Dedifferentiated amniotic fluid mesenchymal stem cell (primary cell): ENCODE results near the gene WNK4.

ENCODE experiments used
- DNase-seq: peaks from one replicate; pipeline ENCODE4 v3.0.0-alpha.2; 2016; ENCODE audit errors: extremely low spot score

WNK4 gene

DNA sequence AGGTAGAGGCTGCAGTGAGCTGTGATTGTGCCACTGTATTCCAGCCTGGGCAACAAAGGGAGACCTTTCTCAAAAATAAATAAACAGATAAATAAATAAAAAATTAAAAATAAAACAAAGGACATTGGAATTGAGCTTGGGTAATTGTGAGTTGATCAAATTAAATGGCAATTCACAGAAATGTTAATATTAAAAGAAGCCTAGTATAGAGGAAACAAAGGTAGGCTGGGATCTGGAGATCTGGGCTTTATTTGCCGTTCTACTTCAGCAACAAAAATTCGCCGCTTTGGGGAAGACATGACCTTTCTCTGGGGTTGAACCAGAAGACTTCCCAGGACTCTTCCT is 7.5 kb upstream of the WNK4 start:
- no peak for DNase-seq

DNA sequence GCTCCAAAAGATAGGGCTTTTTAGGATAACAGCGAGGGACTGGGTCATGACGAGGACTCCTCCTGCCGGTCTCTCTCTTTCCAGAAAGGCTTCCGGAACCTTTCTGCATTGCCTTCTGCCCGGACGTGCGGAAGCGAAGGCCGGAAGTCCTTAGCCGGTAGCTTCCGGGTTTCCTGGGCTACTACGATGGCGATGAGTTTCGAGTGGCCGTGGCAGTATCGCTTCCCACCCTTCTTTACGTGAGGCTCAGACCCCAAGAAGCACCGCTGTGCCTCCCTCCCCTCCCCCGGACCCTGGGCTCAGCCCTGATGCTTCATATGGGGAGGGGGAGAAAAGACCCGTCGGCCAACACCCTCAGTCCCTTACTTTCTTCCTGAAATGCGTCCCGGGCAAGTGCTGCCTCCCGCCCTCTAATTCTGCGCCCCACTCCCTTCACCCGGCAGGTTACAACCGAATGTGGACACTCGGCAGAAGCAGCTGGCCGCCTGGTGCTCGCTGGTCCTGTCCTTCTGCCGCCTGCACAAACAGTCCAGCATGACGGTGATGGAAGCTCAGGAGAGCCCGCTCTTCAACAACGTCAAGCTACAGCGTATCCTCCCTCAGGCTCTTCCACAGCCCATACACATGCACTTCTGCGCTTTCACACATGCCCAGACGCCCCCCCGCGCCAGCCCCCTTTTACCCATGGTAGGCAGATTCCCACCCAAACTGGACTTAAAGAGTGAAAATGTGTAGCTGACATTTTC is 6.9 kb upstream of the WNK4 start, which contains the start of gene VPS25:
Gene VPS25 (plus strand): TSS at position 160 of the 746 bp plus-strand sequence. CDS start 27 bp downstream, at position 187.
- peak; percentile 73 for DNase-seq

DNA sequence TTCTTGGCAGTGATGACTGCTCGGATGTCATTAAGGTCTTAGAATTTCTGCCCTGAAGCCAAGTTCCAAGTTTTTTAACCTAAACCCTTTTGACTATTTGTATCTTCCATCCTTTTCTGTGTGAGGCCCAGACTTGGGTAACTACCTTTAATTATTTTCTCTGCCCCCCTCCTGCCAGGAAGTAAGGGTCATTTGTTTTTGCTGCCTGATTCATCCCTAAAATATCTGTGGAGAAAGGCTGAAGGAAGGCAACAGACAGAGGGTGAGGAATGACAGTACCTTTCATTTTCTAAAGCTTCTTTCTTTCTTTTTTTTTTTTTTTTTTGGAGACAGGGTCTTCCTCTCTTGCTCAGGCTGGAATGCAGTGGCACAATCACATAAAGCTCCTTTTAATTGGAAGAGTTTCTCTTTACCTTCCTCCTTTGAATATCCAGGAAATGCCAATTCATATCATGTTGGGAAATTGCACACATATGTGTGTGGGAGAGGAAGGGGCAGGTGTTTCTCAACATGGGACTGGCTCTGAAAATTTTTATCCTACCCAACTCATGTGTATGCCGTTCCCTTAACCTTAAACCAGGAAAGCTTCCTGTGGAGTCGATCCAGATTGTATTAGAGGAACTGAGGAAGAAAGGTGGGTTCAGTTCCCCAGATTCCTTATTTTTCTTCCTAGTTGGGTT is 6.2 kb upstream of the WNK4 start:
- DNase-seq: no peak

DNA sequence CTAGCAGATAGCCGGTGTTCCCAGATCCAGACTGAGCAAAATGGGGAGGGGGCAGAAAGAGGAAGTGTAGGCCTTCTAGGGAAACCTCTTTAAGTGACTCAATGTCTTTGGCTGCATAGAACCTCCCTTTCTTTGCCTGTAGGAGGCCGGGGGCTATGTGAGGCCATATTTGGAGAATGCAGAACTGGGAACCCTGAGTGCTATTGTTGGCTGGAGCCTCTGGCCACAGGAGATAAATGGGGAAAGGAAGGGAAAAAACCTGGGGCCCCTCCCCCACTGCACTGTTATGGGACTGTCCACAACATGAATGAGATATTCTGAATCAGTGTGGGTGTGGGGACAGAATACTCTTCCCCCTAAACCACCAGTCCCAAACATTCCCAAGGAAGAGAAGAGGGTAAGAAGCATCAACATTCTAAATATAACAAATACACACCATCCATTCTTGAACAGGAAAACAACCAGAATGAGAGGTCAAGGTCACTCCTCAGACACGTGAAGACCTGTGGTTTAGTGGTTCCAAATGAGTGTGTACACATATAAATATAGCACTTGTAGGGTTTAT is 4.8 kb upstream of the WNK4 start:
- DNase-seq: no peak

DNA sequence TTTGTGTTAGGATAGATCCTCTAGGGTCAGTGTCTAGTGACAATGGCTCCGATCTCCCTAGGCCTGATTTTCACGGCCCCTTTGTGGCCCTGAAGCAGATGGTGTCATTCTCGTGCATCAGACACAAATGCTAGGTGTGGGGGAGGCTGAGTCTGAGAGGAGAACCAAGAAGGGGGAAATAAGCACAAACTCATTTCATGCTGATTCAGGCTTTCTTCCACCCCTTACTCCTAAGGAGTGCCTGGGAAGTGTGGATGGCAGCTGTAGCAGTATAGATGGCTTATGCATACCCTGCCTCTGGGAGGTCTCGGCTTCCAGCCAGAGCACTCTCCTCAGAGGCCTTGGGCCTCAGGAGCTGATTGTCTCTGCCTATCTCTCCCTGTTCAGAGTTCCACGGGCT is 1.8 kb upstream of the WNK4 start:
- DNase-seq: no peak

DNA sequence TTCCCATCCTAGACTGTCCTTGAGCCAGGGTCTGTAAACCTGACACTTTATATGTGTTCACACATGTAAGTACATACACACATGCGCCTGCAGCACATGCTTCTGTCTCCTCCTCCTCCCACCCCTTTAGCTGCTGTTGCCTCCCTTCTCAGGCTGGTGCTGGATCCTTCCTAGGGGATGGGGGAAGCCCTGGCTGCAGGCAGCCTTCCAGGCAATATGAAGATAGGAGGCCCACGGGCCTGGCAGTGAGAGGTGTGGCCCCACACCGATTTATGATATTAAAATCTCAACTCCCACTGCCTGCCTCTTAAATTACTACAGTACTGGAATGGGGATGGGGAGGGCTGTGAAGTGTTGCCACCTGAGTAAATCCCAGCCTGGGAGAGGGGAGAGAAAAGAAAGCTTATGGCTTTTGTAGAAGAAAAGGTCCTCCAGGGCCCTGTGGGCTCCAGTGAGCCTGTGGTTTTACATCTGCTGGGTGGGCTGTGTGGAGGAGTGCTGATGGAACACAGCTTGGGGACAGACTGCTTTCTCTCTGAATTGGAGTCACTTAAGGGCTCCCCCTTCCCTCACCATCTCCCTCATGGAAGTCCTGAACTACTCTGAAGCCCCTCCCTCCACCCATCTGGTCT is 990 bp upstream of the WNK4 start:
- DNase-seq: no peak

DNA sequence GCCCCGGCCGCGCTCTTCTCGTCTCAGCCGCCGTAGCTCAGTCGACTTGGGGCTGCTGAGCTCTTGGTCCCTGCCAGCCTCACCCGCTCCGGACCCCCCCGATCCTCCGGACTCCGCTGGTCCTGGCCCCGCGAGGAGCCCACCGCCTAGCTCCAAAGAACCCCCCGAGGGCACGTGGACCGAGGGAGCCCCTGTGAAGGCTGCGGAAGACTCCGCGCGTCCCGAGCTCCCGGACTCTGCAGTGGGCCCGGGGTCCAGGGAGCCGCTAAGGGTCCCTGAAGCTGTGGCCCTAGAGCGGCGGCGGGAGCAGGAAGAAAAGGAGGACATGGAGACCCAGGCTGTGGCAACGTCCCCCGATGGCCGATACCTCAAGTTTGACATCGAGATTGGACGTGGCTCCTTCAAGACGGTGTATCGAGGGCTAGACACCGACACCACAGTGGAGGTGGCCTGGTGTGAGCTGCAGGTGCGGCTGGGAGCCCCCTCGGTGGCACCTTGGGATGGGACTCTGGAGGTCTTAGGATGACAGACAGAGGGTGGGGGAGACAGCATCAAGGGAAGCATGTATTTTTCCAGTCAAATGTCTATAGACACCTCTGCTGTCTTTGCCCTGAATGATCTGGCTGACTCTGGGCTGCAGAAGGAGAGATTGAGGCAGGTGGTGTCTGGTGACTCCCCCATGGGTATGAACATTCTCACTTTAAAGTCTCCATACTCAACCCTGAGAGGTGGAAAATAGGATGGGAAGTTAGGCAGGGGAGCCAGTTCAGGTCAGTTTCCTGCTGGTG is 635 bp downstream of the WNK4 start:
- DNase-seq: no peak

DNA sequence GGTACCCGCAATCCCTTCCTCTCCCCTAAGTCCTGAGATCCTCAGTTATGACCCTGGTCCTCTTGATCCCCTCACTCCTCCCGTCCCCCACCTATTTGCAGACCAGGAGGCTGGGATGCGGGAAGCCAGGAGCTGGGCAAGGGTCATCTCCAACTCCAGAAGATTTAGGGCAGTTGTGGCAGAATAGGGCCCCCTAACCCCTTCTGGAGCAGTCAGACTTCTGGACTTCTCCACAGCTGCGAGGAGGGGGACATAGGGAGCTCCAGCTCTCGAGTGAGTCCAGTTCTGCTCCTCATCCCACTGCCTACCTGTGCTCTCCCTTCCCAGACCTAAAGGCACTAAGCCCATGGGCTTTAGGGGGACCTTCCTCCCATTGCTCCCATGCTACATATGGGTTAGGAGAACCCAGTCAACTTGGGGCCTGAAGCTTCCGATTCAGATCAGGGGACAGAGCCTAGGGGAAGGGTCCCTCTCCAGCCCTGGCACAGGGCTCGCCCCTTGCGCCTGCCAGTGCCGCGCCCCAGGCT is 1.3 kb downstream of the WNK4 start:
- no peak for DNase-seq

DNA sequence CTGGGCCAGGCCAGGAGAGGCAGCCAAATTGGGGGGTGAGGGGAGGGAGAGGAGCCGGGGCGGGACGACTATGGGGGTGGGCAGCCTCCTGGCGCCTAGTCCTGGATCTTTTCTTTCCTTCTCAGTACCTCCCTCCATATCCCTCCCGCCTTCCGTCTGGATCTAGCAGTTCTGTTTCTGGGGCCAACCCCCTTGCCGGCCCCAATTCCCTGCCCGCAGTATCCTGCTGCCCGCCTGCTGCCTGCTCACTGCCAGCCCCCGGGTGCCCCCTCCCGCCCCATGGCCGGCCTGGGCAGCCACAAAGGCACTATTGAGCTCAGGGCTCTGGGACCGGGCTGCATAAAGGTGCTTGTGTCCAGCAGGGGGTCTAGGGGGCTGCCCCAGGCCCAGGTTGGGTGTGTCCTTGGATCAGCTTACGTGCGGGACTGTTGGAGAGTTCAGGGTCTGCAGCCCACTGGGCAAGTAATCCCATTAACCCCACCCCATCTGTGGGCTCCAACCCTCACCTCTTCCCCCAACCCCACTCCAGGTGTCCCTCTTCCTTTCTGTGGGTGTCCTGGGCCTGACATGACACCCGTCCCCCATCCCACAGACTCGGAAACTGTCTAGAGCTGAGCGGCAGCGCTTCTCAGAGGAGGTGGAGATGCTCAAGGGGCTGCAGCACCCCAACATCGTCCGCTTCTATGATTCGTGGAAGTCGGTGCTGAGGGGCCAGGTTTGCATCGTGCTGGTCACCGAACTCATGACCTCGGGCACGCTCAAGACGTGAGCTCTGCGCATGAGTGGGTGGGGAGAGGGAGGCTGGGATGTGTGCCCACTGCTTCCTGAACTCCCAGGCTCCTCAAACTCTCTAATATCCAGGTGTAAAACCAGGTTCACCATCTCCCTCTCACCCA is 2.0 kb downstream of the WNK4 start:
- no peak for DNase-seq

DNA sequence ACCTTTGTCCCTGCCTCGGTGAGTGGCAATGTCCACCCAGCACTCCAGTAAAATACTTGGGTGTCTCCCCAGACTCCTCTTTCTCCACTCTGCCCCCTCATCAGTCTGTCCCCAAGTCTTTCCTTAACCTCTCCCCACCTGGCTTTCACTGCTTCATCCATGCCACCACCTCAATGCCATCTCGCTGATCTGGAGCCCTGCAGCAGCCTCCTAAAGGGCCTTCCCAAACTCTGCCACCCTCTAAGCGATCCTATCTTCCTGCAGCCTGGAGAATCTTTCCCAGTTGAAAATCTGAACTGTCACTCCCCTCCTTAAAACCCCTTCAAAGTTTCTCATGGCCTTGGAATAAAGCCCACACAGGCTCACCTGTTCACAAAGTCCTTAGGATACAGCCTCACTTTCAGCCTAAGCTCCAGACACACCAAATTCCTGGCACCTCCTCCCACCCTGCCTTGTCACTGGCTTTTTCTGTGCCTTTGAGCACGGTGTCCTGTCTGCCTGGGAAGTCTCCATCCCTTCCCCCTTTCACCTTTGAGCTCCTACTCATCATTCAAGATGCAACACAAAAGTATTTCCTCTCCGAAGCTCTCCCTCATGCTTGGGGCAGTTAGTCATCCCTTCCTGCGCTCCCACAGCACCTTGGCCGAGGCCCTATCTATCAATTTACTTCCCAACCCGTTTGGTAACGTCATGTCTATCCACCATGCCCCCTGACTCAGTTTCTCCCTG is 2.8 kb downstream of the WNK4 start:
- DNase-seq: no peak

DNA sequence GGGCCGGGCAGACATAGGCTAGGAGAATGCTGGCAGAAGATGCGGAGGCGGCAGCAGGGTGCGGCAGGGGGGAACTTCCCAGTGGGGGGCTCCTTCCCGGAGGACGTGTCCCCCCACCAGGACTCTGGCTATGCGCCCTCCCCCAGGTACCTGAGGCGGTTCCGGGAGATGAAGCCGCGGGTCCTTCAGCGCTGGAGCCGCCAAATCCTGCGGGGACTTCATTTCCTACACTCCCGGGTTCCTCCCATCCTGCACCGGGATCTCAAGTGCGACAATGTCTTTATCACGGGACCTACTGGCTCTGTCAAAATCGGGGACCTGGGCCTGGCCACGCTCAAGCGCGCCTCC is 3.4 kb downstream of the WNK4 start:
- no peak for DNase-seq

DNA sequence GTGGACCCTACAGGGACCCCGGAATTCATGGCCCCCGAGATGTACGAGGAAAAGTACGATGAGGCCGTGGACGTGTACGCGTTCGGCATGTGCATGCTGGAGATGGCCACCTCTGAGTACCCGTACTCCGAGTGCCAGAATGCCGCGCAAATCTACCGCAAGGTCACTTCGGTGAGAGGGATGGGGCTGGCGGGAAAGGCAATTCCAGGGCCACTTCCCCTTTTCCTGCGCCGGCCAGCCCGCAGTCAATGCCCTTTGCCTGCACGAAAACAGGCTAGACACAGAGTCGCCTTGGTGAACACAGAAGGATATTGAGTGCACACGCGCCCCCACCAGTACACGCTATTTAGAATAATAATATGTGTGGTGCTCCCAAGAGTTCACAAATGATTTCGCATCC is 4.0 kb downstream of the WNK4 start:
- DNase-seq: no peak

DNA sequence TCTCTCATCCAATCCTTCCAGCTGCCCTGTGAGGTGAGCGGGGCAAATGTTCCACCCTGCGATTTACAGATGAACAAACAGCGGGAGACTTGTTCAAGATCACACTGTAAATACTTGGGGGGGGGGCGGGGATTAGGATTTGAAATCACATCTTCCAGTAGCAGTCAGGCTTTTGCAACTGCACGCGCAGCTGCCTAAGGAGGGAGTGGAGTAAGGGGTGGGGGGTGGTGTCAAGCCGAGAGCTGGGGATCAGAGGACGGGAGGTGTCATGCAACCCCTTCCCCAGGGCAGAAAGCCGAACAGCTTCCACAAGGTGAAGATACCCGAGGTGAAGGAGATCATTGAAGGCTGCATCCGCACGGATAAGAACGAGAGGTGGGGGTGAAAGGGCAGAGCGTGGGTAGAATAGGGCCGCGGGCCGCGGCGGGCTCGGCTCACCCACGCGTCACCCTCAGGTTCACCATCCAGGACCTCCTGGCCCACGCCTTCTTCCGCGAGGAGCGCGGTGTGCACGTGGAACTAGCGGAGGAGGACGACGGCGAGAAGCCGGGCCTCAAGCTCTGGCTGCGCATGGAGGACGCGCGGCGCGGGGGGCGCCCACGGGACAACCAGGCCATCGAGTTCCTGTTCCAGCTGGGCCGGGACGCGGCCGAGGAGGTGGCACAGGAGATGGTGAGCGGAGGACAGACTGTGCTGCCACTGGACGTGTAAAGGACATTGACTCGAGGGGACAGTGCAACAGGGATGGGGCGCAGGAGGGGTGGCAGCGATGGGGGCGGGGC is 4.6 kb downstream of the WNK4 start:
- no peak for DNase-seq

DNA sequence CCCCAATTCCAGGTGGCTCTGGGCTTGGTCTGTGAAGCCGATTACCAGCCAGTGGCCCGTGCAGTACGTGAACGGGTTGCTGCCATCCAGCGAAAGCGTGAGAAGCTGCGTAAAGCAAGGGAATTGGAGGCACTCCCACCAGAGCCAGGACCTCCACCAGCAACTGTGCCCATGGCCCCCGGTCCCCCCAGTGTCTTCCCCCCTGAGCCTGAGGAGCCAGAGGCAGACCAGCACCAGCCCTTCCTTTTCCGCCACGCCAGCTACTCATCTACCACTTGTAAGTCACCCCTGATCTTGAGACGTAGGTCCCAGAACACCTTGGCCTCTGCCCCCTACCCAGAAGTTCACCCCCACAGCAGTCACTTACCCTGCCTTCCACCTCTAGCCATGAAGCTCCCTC is 6.9 kb downstream of the WNK4 start:
- DNase-seq: no peak

DNA sequence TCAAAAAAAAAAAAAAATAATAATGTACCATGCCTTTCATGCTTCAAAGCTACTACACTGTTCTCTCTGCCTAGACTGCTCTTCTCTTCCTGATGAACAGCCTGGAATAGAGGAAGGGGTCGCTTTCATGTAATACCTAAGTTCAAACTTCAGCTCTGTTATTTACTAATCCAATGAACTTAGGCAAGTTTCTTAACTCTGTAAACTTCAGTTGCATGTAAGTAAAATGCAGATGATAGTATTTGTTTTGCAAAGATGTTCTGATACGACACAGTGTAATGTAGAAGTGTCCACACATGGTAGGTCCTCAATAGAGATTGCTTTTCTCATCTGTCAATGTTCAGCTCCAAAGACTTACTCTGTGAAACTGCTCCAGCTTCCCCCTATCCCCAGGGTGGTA is 11.5 kb downstream of the WNK4 start:
- DNase-seq: no peak

DNA sequence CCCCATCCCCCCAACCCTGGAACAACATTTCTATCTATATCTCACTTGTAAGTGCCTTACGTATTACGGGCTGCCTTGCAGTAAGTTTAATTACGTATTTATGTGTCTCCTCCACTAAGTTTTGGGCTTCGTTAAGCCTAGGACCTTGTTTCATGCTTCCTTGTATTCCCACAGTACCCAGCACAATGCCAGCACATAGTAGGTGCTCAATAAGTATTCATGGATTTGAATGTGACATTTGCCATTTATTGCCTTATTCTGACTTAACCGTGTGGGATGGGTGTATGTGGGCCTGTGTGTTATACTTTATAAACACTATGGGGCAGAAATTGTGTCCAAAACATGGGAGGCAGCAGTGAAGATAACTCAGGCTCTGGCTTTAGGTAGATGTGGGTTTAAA is 12.1 kb downstream of the WNK4 start:
- DNase-seq: no peak

DNA sequence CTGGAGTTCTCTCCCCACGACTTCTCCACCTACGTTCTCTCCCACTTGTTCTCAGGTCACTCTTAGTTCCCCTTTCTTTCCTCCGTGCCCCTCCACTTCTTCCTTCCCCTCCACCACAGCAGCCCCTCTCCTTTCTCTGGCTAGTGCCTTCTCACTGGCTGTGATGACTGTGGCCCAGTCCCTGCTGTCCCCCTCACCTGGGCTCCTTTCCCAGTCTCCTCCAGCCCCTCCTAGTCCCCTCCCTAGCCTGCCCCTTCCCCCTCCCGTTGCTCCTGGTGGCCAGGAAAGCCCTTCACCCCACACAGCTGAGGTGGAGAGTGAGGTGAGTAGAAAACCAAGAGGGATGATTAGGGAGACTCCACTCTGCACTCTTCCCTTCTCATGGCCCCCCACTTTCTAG is 14.7 kb downstream of the WNK4 start:
- no peak for DNase-seq

DNA sequence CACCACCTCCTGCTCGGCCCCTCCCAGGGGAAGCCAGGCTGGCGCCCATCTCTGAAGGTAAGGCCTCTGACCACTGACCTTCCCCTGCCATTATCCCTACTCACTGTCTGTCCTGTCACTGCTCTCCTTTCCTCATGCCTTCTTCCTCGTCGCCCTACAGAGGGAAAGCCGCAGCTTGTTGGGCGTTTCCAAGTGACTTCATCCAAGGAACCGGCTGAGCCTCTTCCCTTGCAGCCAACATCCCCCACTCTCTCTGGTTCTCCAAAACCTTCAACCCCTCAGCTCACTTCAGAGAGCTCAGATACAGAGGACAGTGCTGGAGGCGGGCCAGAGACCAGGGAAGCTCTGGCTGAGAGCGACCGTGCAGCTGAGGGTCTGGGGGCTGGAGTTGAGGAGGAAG is 15.1 kb downstream of the WNK4 start:
- no peak for DNase-seq

DNA sequence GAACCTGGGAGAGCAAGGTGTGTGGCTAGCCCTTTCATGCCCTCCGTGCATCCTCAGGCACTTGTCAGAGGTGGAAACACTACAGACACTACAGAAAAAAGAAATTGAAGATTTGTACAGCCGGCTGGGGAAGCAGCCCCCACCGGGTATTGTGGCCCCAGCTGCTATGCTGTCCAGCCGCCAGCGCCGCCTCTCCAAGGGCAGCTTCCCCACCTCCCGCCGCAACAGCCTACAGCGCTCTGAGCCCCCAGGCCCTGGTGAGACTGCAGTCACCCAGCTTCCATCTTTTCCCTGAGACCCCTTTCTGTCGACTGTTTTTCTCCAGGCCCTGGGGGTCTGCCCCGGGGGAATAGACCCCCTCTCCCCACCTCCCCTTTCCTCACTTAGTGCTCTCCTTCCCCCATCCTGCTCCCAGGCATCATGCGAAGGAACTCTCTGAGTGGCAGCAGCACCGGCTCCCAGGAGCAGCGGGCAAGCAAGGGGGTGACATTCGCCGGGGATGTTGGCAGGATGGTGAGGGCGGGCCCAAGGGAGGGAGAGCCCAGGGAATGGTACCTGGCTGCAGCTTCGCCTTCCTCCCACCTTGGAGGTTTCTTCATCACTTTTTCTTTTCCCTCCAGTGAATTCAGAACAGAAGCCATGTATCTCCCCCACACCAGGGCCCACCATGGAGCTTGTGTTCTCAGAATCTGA is 15.8 kb downstream of the WNK4 start:
- DNase-seq: no peak
